ENCODE data around the gene GAD2.

DNA sequence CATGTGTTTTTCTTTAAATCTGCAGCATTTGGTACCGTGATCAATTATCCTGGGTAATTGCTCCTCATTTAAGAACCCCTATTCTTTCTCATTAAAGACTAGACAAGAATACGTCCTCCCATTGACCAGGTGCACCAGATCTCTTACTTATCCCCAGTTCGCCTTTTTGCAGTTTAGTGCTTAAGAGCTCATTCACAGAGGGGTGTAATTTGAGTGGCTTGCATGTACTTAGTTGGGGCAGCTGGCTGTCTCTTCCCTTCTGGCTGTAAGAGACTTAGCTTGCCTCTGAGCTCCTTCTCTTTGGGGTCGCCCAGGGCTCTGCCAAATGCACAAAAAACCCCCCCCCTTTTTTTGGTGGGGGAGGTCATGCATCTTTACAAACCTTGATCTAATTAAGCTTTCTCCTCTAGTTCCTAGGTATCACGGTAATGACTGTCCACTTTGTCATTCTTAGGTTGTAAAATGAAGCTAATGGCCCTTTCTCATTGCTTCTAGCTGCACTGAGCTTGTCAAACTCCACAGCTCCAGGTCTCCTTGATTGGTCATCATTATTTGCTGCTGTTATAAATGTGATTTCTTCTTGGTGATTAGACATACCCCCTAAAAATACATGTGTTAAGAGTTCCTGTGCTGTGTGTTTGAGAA, 26.3 kb downstream of the GAD2 start:
- TF ChIP-seq, protein P1, sequence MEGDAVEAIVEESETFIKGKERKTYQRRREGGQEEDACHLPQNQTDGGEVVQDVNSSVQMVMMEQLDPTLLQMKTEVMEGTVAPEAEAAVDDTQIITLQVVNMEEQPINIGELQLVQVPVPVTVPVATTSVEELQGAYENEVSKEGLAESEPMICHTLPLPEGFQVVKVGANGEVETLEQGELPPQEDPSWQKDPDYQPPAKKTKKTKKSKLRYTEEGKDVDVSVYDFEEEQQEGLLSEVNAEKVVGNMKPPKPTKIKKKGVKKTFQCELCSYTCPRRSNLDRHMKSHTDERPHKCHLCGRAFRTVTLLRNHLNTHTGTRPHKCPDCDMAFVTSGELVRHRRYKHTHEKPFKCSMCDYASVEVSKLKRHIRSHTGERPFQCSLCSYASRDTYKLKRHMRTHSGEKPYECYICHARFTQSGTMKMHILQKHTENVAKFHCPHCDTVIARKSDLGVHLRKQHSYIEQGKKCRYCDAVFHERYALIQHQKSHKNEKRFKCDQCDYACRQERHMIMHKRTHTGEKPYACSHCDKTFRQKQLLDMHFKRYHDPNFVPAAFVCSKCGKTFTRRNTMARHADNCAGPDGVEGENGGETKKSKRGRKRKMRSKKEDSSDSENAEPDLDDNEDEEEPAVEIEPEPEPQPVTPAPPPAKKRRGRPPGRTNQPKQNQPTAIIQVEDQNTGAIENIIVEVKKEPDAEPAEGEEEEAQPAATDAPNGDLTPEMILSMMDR (IDR thresholded peaks at IDR 0.05 in 8 of 11, conservative IDR thresholded peaks at IDR 0.05 in 3 of 11): no peak
- no peak for TF ChIP-seq POLR2AphosphoS5 (IDR thresholded peaks at IDR 0.05)
- no peak for TF ChIP-seq POLR2A (IDR thresholded peaks at IDR 0.05)
